IMR-90 (cell line): ENCODE data around the gene IFNL3. TPM values are rescaled to one million over a fixed set of nuclear protein-coding genes. Genes with fewer than 3 reads are reported as not detected.

Source experiments
- ATAC-seq: fragments of 200-7000 bp; cut with Tn5 transposase; 2 replicates; pipeline ENCODE4 v1.9.1; 2020; ENCODE audit warnings: low read depth, mild to moderate bottlenecking, moderate library complexity
- BruUV-seq: library from RNA; stranded (reverse); fragments of 400-500 nt; replicated peaks from 2 replicates; lab custom pipeline; 2021; lab: Mats Ljungman, UMichigan
- CTCF ChIA-PET: fragments of 300-600 bp; formaldehyde crosslinking; extraction: SDS; loops from one replicate; lab custom pipeline; 2021; ENCODE audit warnings: antibody characterized with exemption; lab: Yijun Ruan, JAX
- POLR2A ChIA-PET: fragments of 300-600 bp; sonication (Branson Sonifier 250); formaldehyde crosslinking; loops from one replicate; lab custom pipeline; 2022; ENCODE audit warnings: antibody characterized with exemption; ENCODE audit not compliant: unreplicated experiment; lab: Charles Lee
- DNase-seq: peaks from one replicate; pipeline ENCODE4 v3.0.0; 2013
- H2AFZ ChIP-seq: replicated peaks from 2 replicates; pipeline ENCODE3; 2013; ENCODE audit warnings: low read length, mild to moderate bottlenecking; ENCODE audit not compliant: poor library complexity
- H2AK5ac ChIP-seq: 2 replicates; pipeline ENCODE4 v1.6.1; 2013; ENCODE audit warnings: low read depth, low read length, inconsistent platforms
- H2AK9ac ChIP-seq: replicated peaks from 2 replicates; pipeline ENCODE3; 2013; ENCODE audit warnings: mild to moderate bottlenecking, low read depth, low read length, moderate library complexity; ENCODE audit not compliant: poor library complexity
- H2BK120ac ChIP-seq: 2 replicates; pipeline ENCODE4 v1.6.1; 2013; ENCODE audit warnings: low read depth, low read length, inconsistent platforms
- H2BK15ac ChIP-seq: 3 replicates; pipeline ENCODE4 v1.6.1; 2013; ENCODE audit warnings: low read depth, low read length, inconsistent platforms
- H2BK20ac ChIP-seq: 2 replicates; pipeline ENCODE4 v1.6.1; 2013; ENCODE audit warnings: low read depth, mild to moderate bottlenecking, inconsistent platforms, low read length, moderate library complexity
- H2BK5ac ChIP-seq: 2 replicates; pipeline ENCODE4 v1.6.1; 2013; ENCODE audit warnings: mild to moderate bottlenecking, low read depth, low read length, inconsistent platforms; ENCODE audit not compliant: poor library complexity, severe bottlenecking
- H3K14ac ChIP-seq: replicated peaks from 2 replicates; pipeline ENCODE4 v1.6.1; 2013; ENCODE audit warnings: low read depth, low read length, inconsistent platforms
- H3K18ac ChIP-seq: 2 replicates; pipeline ENCODE4 v1.6.1; 2013; ENCODE audit warnings: low read depth, low read length, control low read depth
- H3K23ac ChIP-seq: 2 replicates; pipeline ENCODE4 v1.6.1; 2013; ENCODE audit warnings: low read depth, low read length, inconsistent platforms
- H3K27ac ChIP-seq: 2 replicates; pipeline ENCODE4 v1.5.1; 2013; ENCODE audit warnings: mild to moderate bottlenecking, control low read depth, low read length; ENCODE audit not compliant: insufficient read depth
- H3K27me3 ChIP-seq: 2 replicates; pipeline ENCODE4 v1.6.1; 2013; ENCODE audit warnings: low read length; ENCODE audit not compliant: control insufficient read depth, insufficient read depth
- H3K36me3 ChIP-seq: 2 replicates; pipeline ENCODE4 v1.6.1; 2013; ENCODE audit warnings: low read length, mixed read lengths; ENCODE audit not compliant: control insufficient read depth, insufficient read depth
- H3K4ac ChIP-seq: 2 replicates; pipeline ENCODE4 v1.6.1; 2013; ENCODE audit warnings: low read depth, low read length, inconsistent platforms
- H3K4me1 ChIP-seq: 2 replicates; pipeline ENCODE4 v1.6.1; 2013; ENCODE audit warnings: low read length, mixed read lengths; ENCODE audit not compliant: control insufficient read depth, insufficient read depth
- H3K4me2 ChIP-seq: 2 replicates; pipeline ENCODE4 v1.6.1; 2013; ENCODE audit warnings: low read depth, mild to moderate bottlenecking, control low read depth, low read length, moderate library complexity
- H3K4me3 ChIP-seq: 2 replicates; pipeline ENCODE4 v1.5.1; 2013; ENCODE audit warnings: low read depth, mild to moderate bottlenecking, control low read depth, low read length, moderate library complexity; ENCODE audit not compliant: insufficient read depth
- H3K56ac ChIP-seq: 2 replicates; pipeline ENCODE4 v1.6.1; 2013; ENCODE audit warnings: low read length, inconsistent platforms; ENCODE audit not compliant: insufficient read depth; ENCODE audit errors: extremely low read depth
- H3K79me1 ChIP-seq, 2 experiments: 2 replicates each; pipeline ENCODE4 v1.6.1; 2013; ENCODE audit warnings: low read length in 2 of 2, inconsistent platforms in 1 of 2, low read depth in 1 of 2
- H3K9ac ChIP-seq: 2 replicates; pipeline ENCODE4 v1.6.1; 2013; ENCODE audit warnings: low read depth, low read length, control low read depth
- H3K9me1 ChIP-seq: 2 replicates; pipeline ENCODE4 v1.6.1; 2013; ENCODE audit warnings: low read length, inconsistent platforms; ENCODE audit not compliant: insufficient read depth
- H3K9me3 ChIP-seq: 2 replicates; pipeline ENCODE4 v1.6.1; 2013; ENCODE audit warnings: low read length; ENCODE audit not compliant: control insufficient read depth, insufficient read depth
- H4K20me1 ChIP-seq: 2 replicates; pipeline ENCODE4 v1.6.1; 2013; ENCODE audit warnings: low read length, inconsistent platforms; ENCODE audit not compliant: insufficient read depth
- H4K5ac ChIP-seq: 2 replicates; pipeline ENCODE4 v1.6.1; 2013; ENCODE audit warnings: mild to moderate bottlenecking, low read depth, low read length, control low read depth
- H4K8ac ChIP-seq, 2 experiments: 2 replicates each; pipeline ENCODE4 v1.6.1; 2013; ENCODE audit warnings: low read depth in 2 of 2, low read length in 2 of 2, control low read depth in 1 of 2, inconsistent platforms in 1 of 2
- H4K91ac ChIP-seq: 2 replicates; pipeline ENCODE4 v1.6.1; 2013; ENCODE audit warnings: low read depth, low read length, inconsistent platforms; ENCODE audit not compliant: insufficient read depth
- CEBPB ChIP-seq: IDR thresholded peaks from 2 replicates; pipeline ENCODE4 v1.6.1; 2012; ENCODE audit warnings: low read depth, low read length, improper control_type of control experiment
- CHD1 ChIP-seq: IDR thresholded peaks from 2 replicates; pipeline ENCODE4 v1.6.1; 2012; ENCODE audit warnings: low read depth, low read length, improper control_type of control experiment
- CTCF ChIP-seq: conservative IDR thresholded peaks from 2 replicates; pipeline ENCODE4 v1.5.1; 2012; ENCODE audit warnings: mild to moderate bottlenecking, low read depth, low read length, improper control_type of control experiment
- ELK1 ChIP-seq: fragments of 150-350 bp; IDR thresholded peaks from 2 replicates; pipeline ENCODE4 v1.6.1; 2016; ENCODE audit warnings: low read depth, mild to moderate bottlenecking, low read length, moderate library complexity, borderline replicate concordance
- FOS ChIP-seq: fragments of 150-350 bp; IDR thresholded peaks from 2 replicates; pipeline ENCODE4 v1.6.1; 2016; ENCODE audit warnings: low read depth, low read length
- MAFK ChIP-seq: IDR thresholded peaks from 2 replicates; pipeline ENCODE4 v1.6.1; 2012; ENCODE audit warnings: low read depth, low read length, improper control_type of control experiment
- MAZ ChIP-seq: IDR thresholded peaks from 2 replicates; pipeline ENCODE4 v1.6.1; 2012; ENCODE audit warnings: low read depth, mild to moderate bottlenecking, low read length, improper control_type of control experiment, moderate library complexity, borderline replicate concordance
- NFE2L2 ChIP-seq: fragments of 150-350 bp; IDR thresholded peaks from 2 replicates; pipeline ENCODE4 v1.6.1; 2016; ENCODE audit warnings: low read depth, mild to moderate bottlenecking, low read length
- RAD21 ChIP-seq: IDR thresholded peaks from 2 replicates; pipeline ENCODE4 v1.6.1; 2012; ENCODE audit warnings: low read length, improper control_type of control experiment
- RCOR1 ChIP-seq: IDR thresholded peaks from 2 replicates; pipeline ENCODE4 v1.6.1; 2012; ENCODE audit warnings: mild to moderate bottlenecking, low read length, improper control_type of control experiment; ENCODE audit not compliant: insufficient replicate concordance
- RFX5 ChIP-seq: IDR thresholded peaks from 2 replicates; pipeline ENCODE4 v1.8.0; 2012; ENCODE audit warnings: low read depth, mild to moderate bottlenecking, low read length, moderate library complexity
- SMC3 ChIP-seq: fragments of 150-350 bp; IDR thresholded peaks from 2 replicates; pipeline ENCODE4 v1.6.1; 2016; ENCODE audit warnings: low read depth, mild to moderate bottlenecking, antibody characterized with exemption, low read length, moderate library complexity
- USF2 ChIP-seq: fragments of 150-350 bp; IDR thresholded peaks from 2 replicates; pipeline ENCODE4 v1.6.1; 2017; ENCODE audit warnings: mild to moderate bottlenecking, antibody characterized with exemption, low read length, low read depth
- WGBS, 2 experiments: methylation state at CpG; one replicate each; pipeline versions ENCODE4 v1.1.5 to v1.1.7; 2013; ENCODE audit warnings: missing lambda C conversion rate in 2 of 2; ENCODE audit not compliant: insufficient read length in 1 of 2; ENCODE audit errors: extremely low coverage in 2 of 2; 5-methylcytosine and 5-hydroxymethylcytosine counted together
- dilution Hi-C: fragments of 300-500 bp; cut with HindIII; formaldehyde crosslinking; loops from one replicate; pipeline ENCODE4 v1.14.3; 2018; ENCODE audit warnings: low sequenced_read_pairs; ENCODE audit not compliant: unreplicated experiment
- in situ Hi-C: fragments of 300-500 bp; cut with MboI; formaldehyde crosslinking; loops from 3 replicates; pipeline ENCODE4 v1.14.3; 2019; ENCODE audit warnings: low sequenced_read_pairs, inconsistent platforms, mixed read lengths
- intact Hi-C: fragments of 100-400 bp; cut with micrococcal nuclease; formaldehyde crosslinking; loops from 2 replicates; pipeline ENCODE4 v1.10.0; 2022
- polyA plus RNA-seq, 3 experiments: library from polyadenylated mRNA; depleted of rRNA; stranded (reverse); fragments of >200 nt; gene quantifications; 2 replicates each; pipeline ENCODE4 v1.2.3, GENCODE V29; 2012; ENCODE audit warnings: low replicate concordance in 1 of 3
- total RNA-seq: library from RNA; depleted of rRNA; stranded (reverse); fragments of >200 nt; gene quantifications from 2 replicates; pipeline ENCODE4 v1.2.3, GENCODE V29; 2012

The IFNL3 gene
- total and polyA plus RNA-seq, 2 of the 4 experiments (the other 2 are of a cell fraction) = not detected

- DNase-seq (no peak), ATAC-seq (no peak)
- no CpG with 5 or more reads among the region's 3 CpGs for WGBS, 2 experiments
- Histone ChIP-seq H3K79me1 (no peaks in the 10 kb centered on the region), H3K9me3 (no peaks in the 10 kb centered on the region), H2BK120ac (no peak overlapping the region), H3K18ac (no peak overlapping the region), H3K56ac (no peak overlapping the region), H2AK5ac (no peak overlapping the region), H4K5ac (no peak overlapping the region), H3K9ac (no peak overlapping the region), H3K27me3 (peaks cover 53% of the 10 kb centered on the region), H3K14ac (no peak overlapping the region), H2BK15ac (no peak overlapping the region), H3K4me1 (no peaks in the 10 kb centered on the region), H2BK20ac (no peak overlapping the region), H4K20me1 (no peaks in the 10 kb centered on the region), H3K9me1 (no peaks in the 10 kb centered on the region), H3K36me3 (no peaks in the 10 kb centered on the region), H2AFZ (no peak overlapping the region), H3K4me2 (no peak overlapping the region), H2BK5ac (no peak overlapping the region), H3K4ac (no peak overlapping the region), H4K91ac (no peak overlapping the region), H3K4me3 (no peak overlapping the region), H2AK9ac (no peak overlapping the region), H3K27ac (no peak overlapping the region), H4K8ac (no peak overlapping the region), H3K23ac (no peak overlapping the region)
- TF ChIP-seq ELK1 (no peak), USF2 (no peak), RFX5 (no peak), CTCF (no peak), RCOR1 (no peak), FOS (no peak), RAD21 (no peak), MAZ (no peak), NFE2L2 (no peak), MAFK (no peak), CHD1 (no peak), SMC3 (no peak), CEBPB (no peak)
- no TSS peak for BruUV-seq
- intact Hi-C loops = no loop called here
- POLR2A ChIA-PET = no interaction called here
- in situ Hi-C loops = no loop called here
- dilution Hi-C loops = no loop called here
- CTCF ChIA-PET = no interaction called here
Observed at GRCh38 chr19:39252458-39252857, 7.7 kb upstream of the IFNL3 start.
